ENCODE results near the gene SCART1.

SCART1 gene

GRCh38 chr10:133474027-133474426 is 20.3 kb downstream of the SCART1 start:
- H3K4me2 ChIP-seq: no peak overlapping the region

GRCh38 chr10:133474665-133475424 is 21.1 kb downstream of the SCART1 start:
- Histone ChIP-seq H3K9ac (no peak overlapping the region), H3K4me2 (no peak overlapping the region), H3K4me1 (peaks cover 12% of the 10 kb centered on the region), H3K9me3 (no peaks in the 10 kb centered on the region), H4K20me1 (no peaks in the 10 kb centered on the region), H3K36me3 (no peaks in the 10 kb centered on the region), H3K4me3 (no peak overlapping the region), H3K27me3 (0 out of 2 replicates have a peak, but pooled peaks cover 4% of the 10 kb centered on the region), H3K27ac (no peak overlapping the region)
- TF ChIP-seq Cebpa-rat (IDR thresholded peaks at IDR 0.05): no peak

More at GRCh38 chr10:133474027-133474426, 20.3 kb downstream of the SCART1 start:
- no peak overlapping the region for H3K4me3 ChIP-seq
- no peaks in the 10 kb centered on the region for H4K20me1 ChIP-seq
- no peaks in the 10 kb centered on the region for H3K9me3 ChIP-seq
- no peak overlapping the region for H3K9ac ChIP-seq
- H3K36me3 ChIP-seq: no peaks in the 10 kb centered on the region
- H3K4me1 ChIP-seq: peaks cover 12% of the 10 kb centered on the region
- H3K27ac ChIP-seq: no peak overlapping the region
- TF ChIP-seq Cebpa-rat (IDR thresholded peaks at IDR 0.05): no peak
- 0 out of 2 replicates have a peak, but pooled peaks cover 4% of the 10 kb centered on the region for H3K27me3 ChIP-seq

GRCh38 chr10:133475425-133475734 is 21.6 kb downstream of the SCART1 start:
- Histone ChIP-seq H3K4me2 (no peak overlapping the region), H3K36me3 (no peaks in the 10 kb centered on the region), H3K4me3 (no peak overlapping the region), H3K4me1 (peaks cover 12% of the 10 kb centered on the region), H3K27ac (no peak overlapping the region), H3K27me3 (0 out of 2 replicates have a peak, but pooled peaks cover 4% of the 10 kb centered on the region), H3K9me3 (no peaks in the 10 kb centered on the region), H4K20me1 (no peaks in the 10 kb centered on the region), H3K9ac (no peak overlapping the region)
- no peak for TF ChIP-seq Cebpa-rat (IDR thresholded peaks at IDR 0.05)

GRCh38 chr10:133475821-133476640 is 22.3 kb downstream of the SCART1 start:
- H3K9ac ChIP-seq: no peak overlapping the region
- H3K36me3 ChIP-seq: no peaks in the 10 kb centered on the region
- no peaks in the 10 kb centered on the region for H3K9me3 ChIP-seq
- H3K27me3 ChIP-seq: 0 out of 2 replicates have a peak, but pooled peaks cover 4% of the 10 kb centered on the region
- peaks cover 12% of the 10 kb centered on the region for H3K4me1 ChIP-seq
- TF ChIP-seq Cebpa-rat (IDR thresholded peaks at IDR 0.05): no peak
- no peak overlapping the region for H3K4me2 ChIP-seq
- no peaks in the 10 kb centered on the region for H4K20me1 ChIP-seq
- H3K4me3 ChIP-seq: no peak overlapping the region
- no peak overlapping the region for H3K27ac ChIP-seq

GRCh38 chr10:133476641-133476990 is 22.9 kb downstream of the SCART1 start:
- TF ChIP-seq Cebpa-rat (IDR thresholded peaks at IDR 0.05): no peak
- Histone ChIP-seq H3K27me3 (0 out of 2 replicates have a peak, but pooled peaks cover 4% of the 10 kb centered on the region), H3K9me3 (no peaks in the 10 kb centered on the region), H3K36me3 (no peaks in the 10 kb centered on the region), H3K4me3 (no peak overlapping the region), H3K4me1 (peaks cover 12% of the 10 kb centered on the region), H3K27ac (no peak overlapping the region), H4K20me1 (no peaks in the 10 kb centered on the region), H3K4me2 (no peak overlapping the region), H3K9ac (no peak overlapping the region)

- Histone ChIP-seq H3K36me3 (no peaks in the 10 kb centered on the region), H3K9ac (no peak overlapping the region), H3K4me1 (no peaks in the 10 kb centered on the region), H3K4me3 (no peak overlapping the region), H3K27me3 (0 out of 2 replicates have a peak, but pooled peaks cover 4% of the 10 kb centered on the region), H4K20me1 (no peaks in the 10 kb centered on the region), H3K9me3 (peaks cover 20% of the 10 kb centered on the region), H3K27ac (no peak overlapping the region), H3K4me2 (no peak overlapping the region)
- no peak for TF ChIP-seq Cebpa-rat (IDR thresholded peaks at IDR 0.05)
These were observed 27.4 kb downstream of the SCART1 start for GRCh38 chr10:133481086-133481643.

- no peaks in the 10 kb centered on the region for H3K36me3 ChIP-seq
- no peak overlapping the region for H3K27ac ChIP-seq
- peaks cover 25% of the 10 kb centered on the region for H3K9me3 ChIP-seq
- H3K4me3 ChIP-seq: no peak overlapping the region
- H3K4me1 ChIP-seq: no peaks in the 10 kb centered on the region
- no peaks in the 10 kb centered on the region for H4K20me1 ChIP-seq
- no peak overlapping the region for H3K9ac ChIP-seq
- no peak overlapping the region for H3K4me2 ChIP-seq
- H3K27me3 ChIP-seq: 0 out of 2 replicates have a peak, but pooled peaks cover under 1% of the 10 kb centered on the region
- no peak for TF ChIP-seq Cebpa-rat (IDR thresholded peaks at IDR 0.05)
These were observed 27.9 kb downstream of the SCART1 start for GRCh38 chr10:133481657-133482056.

GRCh38 chr10:133484818-133485217 is 31.1 kb downstream of the SCART1 start:
- Histone ChIP-seq H3K9me3 (peaks cover 47% of the 10 kb centered on the region), H3K9ac (no peak overlapping the region), H3K36me3 (no peaks in the 10 kb centered on the region), H3K4me3 (no peak overlapping the region), H3K27me3 (no peaks in the 10 kb centered on the region), H4K20me1 (no peaks in the 10 kb centered on the region), H3K4me1 (peaks cover 5% of the 10 kb centered on the region), H3K4me2 (no peak overlapping the region), H3K27ac (no peak overlapping the region)
- no peak for TF ChIP-seq Cebpa-rat (IDR thresholded peaks at IDR 0.05)

GRCh38 chr10:133487085-133487484 is 33.3 kb downstream of the SCART1 start:
- no peak for TF ChIP-seq Cebpa-rat (IDR thresholded peaks at IDR 0.05)
- peaks cover 47% of the 10 kb centered on the region for H3K9me3 ChIP-seq
- H4K20me1 ChIP-seq: no peaks in the 10 kb centered on the region
- no peak overlapping the region for H3K4me3 ChIP-seq
- H3K27me3 ChIP-seq: no peaks in the 10 kb centered on the region
- no peak overlapping the region for H3K4me2 ChIP-seq
- H3K9ac ChIP-seq: no peak overlapping the region
- H3K36me3 ChIP-seq: no peaks in the 10 kb centered on the region
- no peak overlapping the region for H3K27ac ChIP-seq
- peaks cover 10% of the 10 kb centered on the region for H3K4me1 ChIP-seq

GRCh38 chr10:133488354-133488753 is 34.6 kb downstream of the SCART1 start:
- H4K20me1 ChIP-seq: no peaks in the 10 kb centered on the region
- H3K9ac ChIP-seq: no peak overlapping the region
- peaks cover 10% of the 10 kb centered on the region for H3K4me1 ChIP-seq
- no peak overlapping the region for H3K27ac ChIP-seq
- H3K9me3 ChIP-seq: peaks cover 43% of the 10 kb centered on the region
- no peaks in the 10 kb centered on the region for H3K36me3 ChIP-seq
- no peaks in the 10 kb centered on the region for H3K27me3 ChIP-seq
- H3K4me3 ChIP-seq: no peak overlapping the region
- no peak overlapping the region for H3K4me2 ChIP-seq
- TF ChIP-seq Cebpa-rat (IDR thresholded peaks at IDR 0.05): no peak

All from BLaER1 (cell line).